ENCODE results near the gene RAB8B.

DNA sequence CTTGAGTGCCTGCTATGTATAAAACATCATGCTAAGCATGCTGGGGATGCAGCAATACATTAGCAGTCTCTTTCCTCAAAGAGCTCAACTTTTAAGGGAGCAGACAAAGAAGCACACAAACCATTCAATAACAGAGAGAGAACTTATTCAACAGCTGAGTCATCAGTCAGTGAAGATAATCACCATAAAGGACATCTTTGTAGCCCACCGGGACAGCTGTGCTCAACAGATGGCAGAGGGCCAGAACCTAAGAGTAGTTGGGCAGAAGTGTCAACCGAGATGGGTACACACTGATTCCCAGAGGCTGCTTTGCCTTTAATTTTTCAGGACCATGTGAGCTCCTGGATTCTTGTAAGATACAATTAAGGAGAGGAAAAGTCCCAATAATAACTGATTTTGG lies 4.2 kb upstream of the RAB8B start:
- TF ChIP-seq, protein P1, sequence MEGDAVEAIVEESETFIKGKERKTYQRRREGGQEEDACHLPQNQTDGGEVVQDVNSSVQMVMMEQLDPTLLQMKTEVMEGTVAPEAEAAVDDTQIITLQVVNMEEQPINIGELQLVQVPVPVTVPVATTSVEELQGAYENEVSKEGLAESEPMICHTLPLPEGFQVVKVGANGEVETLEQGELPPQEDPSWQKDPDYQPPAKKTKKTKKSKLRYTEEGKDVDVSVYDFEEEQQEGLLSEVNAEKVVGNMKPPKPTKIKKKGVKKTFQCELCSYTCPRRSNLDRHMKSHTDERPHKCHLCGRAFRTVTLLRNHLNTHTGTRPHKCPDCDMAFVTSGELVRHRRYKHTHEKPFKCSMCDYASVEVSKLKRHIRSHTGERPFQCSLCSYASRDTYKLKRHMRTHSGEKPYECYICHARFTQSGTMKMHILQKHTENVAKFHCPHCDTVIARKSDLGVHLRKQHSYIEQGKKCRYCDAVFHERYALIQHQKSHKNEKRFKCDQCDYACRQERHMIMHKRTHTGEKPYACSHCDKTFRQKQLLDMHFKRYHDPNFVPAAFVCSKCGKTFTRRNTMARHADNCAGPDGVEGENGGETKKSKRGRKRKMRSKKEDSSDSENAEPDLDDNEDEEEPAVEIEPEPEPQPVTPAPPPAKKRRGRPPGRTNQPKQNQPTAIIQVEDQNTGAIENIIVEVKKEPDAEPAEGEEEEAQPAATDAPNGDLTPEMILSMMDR (IDR thresholded peaks at IDR 0.05): no peak
- TF ChIP-seq POLR2A (IDR thresholded peaks at IDR 0.05): no peak

Measured in testis (tissue), 2 donors.